ENCODE results near the gene KPNA2. TPM values are rescaled to one million over a fixed set of nuclear protein-coding genes. Genes with fewer than 3 reads are reported as not detected.

Gene KPNA2
- total and polyA plus RNA-seq, 2 of the 13 experiments (the other 11 are each of a cell fraction or from before 2014, with no cell fraction given) = 111 to 305 TPM

- TF ChIP-seq SAFB2 (CRISPR knock-in tag; IDR thresholded peaks at IDR 0.05; ENCODE audit: borderline replicate concordance, low read depth) = 0 out of 2 replicates have a peak, but pooled peaks have one; percentile 70
- no peak for TF ChIP-seq ZNF660 (CRISPR knock-in tag; IDR thresholded peaks at IDR 0.05; ENCODE audit: borderline replicate concordance, low read depth)
- TF ChIP-seq ADNP (CRISPR knock-in tag; IDR thresholded peaks at IDR 0.05) = no peak
- no peak for TF ChIP-seq SP1 (IDR thresholded peaks at IDR 0.05)
- no peak for TF ChIP-seq SP1 (CRISPR knock-in tag; IDR thresholded peaks at IDR 0.05)
- TF ChIP-seq SSRP1 (CRISPR knock-in tag; IDR thresholded peaks at IDR 0.05) = peak; percentile 94
- no peak for TF ChIP-seq ZNF337 (CRISPR knock-in tag; IDR thresholded peaks at IDR 0.05; ENCODE audit: borderline replicate concordance, low read depth)
- TF ChIP-seq ZNF350 (CRISPR knock-in tag; IDR thresholded peaks at IDR 0.05; ENCODE audit: borderline replicate concordance, low read depth) = no peak; the same call in 1 of the 2 replicates
- TF ChIP-seq, protein P1, sequence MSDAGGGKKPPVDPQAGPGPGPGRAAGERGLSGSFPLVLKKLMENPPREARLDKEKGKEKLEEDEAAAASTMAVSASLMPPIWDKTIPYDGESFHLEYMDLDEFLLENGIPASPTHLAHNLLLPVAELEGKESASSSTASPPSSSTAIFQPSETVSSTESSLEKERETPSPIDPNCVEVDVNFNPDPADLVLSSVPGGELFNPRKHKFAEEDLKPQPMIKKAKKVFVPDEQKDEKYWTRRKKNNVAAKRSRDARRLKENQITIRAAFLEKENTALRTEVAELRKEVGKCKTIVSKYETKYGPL (CRISPR knock-in tag; IDR thresholded peaks at IDR 0.05) = no peak
- no peak for TF ChIP-seq KLF6 (CRISPR knock-in tag; IDR thresholded peaks at IDR 0.05)
- no peak for TF ChIP-seq MXD4 (CRISPR knock-in tag; IDR thresholded peaks at IDR 0.05)
- peak; percentile 67; the same call in 1 of the 2 replicates for TF ChIP-seq ZNF280D (CRISPR knock-in tag; IDR thresholded peaks at IDR 0.05)
- TF ChIP-seq YEATS4 (CRISPR knock-in tag; IDR thresholded peaks at IDR 0.05; ENCODE audit: borderline replicate concordance) = peak; percentile 18; the same call in 1 of the 2 replicates
- TF ChIP-seq TARDBP (CRISPR knock-in tag; IDR thresholded peaks at IDR 0.05) = peak; percentile 94
- peak; percentile 75 for TF ChIP-seq HNF4A (CRISPR knock-in tag; IDR thresholded peaks at IDR 0.05)
- no peak; the same call in 1 of the 2 replicates for TF ChIP-seq MED13 (CRISPR knock-in tag; IDR thresholded peaks at IDR 0.05)
- TF ChIP-seq ZNF160 (CRISPR knock-in tag; IDR thresholded peaks at IDR 0.05) = no peak
- no peak for TF ChIP-seq NFIC (IDR thresholded peaks at IDR 0.05; ENCODE audit: low read length)
- TF ChIP-seq ZNF143 (CRISPR knock-in tag; IDR thresholded peaks at IDR 0.05) = peak; percentile 77
- peak; percentile 85; the same call in 1 of the 2 replicates for TF ChIP-seq RXRA (CRISPR knock-in tag; IDR thresholded peaks at IDR 0.05)
- TF ChIP-seq ZNF451 (CRISPR knock-in tag; IDR thresholded peaks at IDR 0.05) = 0 out of 2 replicates have a peak, but pooled peaks have one; percentile 24
- TF ChIP-seq POLR2G (IDR thresholded peaks at IDR 0.05; ENCODE audit: low read depth, low read length) = peak; percentile 33; the same call in 1 of the 2 replicates
- TF ChIP-seq FOXP1 (IDR thresholded peaks at IDR 0.05) = no peak
- peak; percentile 82 for TF ChIP-seq FOXP1 (CRISPR knock-in tag; IDR thresholded peaks at IDR 0.05)
- TF ChIP-seq KMT2A (CRISPR knock-in tag; IDR thresholded peaks at IDR 0.05) = peak; percentile 75
- TF ChIP-seq, protein P2, sequence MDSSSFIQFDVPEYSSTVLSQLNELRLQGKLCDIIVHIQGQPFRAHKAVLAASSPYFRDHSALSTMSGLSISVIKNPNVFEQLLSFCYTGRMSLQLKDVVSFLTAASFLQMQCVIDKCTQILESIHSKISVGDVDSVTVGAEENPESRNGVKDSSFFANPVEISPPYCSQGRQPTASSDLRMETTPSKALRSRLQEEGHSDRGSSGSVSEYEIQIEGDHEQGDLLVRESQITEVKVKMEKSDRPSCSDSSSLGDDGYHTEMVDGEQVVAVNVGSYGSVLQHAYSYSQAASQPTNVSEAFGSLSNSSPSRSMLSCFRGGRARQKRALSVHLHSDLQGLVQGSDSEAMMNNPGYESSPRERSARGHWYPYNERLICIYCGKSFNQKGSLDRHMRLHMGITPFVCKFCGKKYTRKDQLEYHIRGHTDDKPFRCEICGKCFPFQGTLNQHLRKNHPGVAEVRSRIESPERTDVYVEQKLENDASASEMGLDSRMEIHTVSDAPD (CRISPR knock-in tag; IDR thresholded peaks at IDR 0.05) = no peak
- TF ChIP-seq ETV6 (CRISPR knock-in tag; conservative IDR thresholded peaks at IDR 0.05) = no peak
- 0 out of 2 replicates have a peak, but pooled peaks have one; percentile 16 for TF ChIP-seq ARNT2 (CRISPR knock-in tag; IDR thresholded peaks at IDR 0.05; ENCODE audit: low read depth)
- no peak for TF ChIP-seq ZNF737 (CRISPR knock-in tag; IDR thresholded peaks at IDR 0.05; ENCODE audit: borderline replicate concordance)
Measured at GRCh38 chr17:68029512-68030215, 5.9 kb upstream of the KPNA2 start (continued).

Measured in HepG2 (cell line).